Spleen (tissue), 7 donors: ENCODE data around the gene MESP2.

Source experiments
- POLR2A ChIP-seq, 3 donors: fragments of 450-650 bp; IDR thresholded peaks; one replicate each; pipeline ENCODE4 v1.5.1; 2017; ENCODE audit warnings: antibody characterized with exemption in 3 of 3, mild to moderate bottlenecking in 1 of 3
- POLR2AphosphoS5 ChIP-seq, 3 donors: sonication (generic); formaldehyde crosslinking; IDR thresholded peaks; one replicate each; pipeline ENCODE4 v1.5.1; 2017; ENCODE audit warnings: antibody characterized with exemption in 3 of 3
- TF ChIP-seq, protein P1 (sequence below), 11 experiments: fragments of 200-600 bp in 7 of 11; fragments of 450-650 bp in 4 of 11; sonication (generic) in 4 of 11; IDR thresholded peaks in 8 of 11; conservative IDR thresholded peaks in 3 of 11; 1 replicate in 7 of 11; 2 replicates in 4 of 11; pipeline versions ENCODE4 v1.4.0 to v1.8.0; 2016 to 2021; ENCODE audit warnings: antibody characterized with exemption in 11 of 11, inconsistent platforms in 4 of 11, mild to moderate bottlenecking in 1 of 11
- donor health status: DM: no; HTN: no; CAD: no; lungs with moderate emphysema.
- donor health status: DM: no; HTN: no; CAD: no.
- donor health status: DM: no; HTN: no; CAD: no.

DNA sequence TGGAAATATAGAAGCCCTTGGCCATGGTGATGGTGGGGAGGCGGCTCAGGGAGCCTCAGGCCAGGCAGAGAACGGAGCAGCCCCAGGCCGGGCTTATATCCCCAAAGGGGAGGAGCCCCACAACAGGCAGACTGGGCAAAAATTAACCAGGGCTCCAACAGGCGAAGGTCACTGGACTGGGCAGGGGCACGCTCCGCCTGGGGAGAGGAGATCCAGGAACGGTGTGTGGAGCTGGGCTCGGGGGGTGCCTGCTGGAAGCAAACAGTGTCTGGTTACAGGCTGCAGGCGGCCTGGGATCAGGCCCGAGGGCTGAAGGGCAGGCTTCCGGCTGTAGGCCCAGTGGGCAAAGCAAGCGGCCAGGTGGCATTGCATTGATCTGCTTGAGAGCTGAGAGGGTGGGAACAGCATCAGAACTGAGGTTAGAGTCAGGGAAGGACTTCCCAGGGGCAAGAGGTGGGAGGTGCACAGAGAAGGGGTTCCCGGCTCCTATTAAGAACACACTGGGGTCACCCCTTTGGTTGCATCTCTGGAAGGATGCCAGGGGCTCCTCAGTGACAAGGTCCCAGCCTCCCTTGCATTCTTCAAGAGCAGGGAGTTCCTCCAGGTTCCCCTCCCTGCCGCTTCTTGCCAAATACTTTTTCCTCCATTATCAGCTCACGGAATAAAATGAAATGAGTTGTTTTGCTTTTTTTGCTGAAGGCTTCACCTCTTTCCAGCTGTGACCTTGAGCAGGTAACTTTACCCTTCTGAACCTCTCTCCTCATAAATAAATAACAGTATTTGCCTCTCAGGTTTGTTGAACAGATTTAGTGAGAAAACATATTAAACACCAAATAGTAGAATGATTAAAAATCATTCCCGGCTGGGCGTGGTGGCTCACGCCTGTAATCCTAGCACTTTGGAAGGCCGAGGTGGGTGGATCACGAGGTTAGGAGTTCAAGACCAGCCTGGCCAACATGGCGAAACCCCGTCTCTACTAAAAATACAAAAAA is 30.7 kb downstream of the MESP2 start:
- TF ChIP-seq POLR2AphosphoS5 (IDR thresholded peaks at IDR 0.05) (no peak), POLR2A (IDR thresholded peaks at IDR 0.05) (no peak)
- TF ChIP-seq, protein P1, sequence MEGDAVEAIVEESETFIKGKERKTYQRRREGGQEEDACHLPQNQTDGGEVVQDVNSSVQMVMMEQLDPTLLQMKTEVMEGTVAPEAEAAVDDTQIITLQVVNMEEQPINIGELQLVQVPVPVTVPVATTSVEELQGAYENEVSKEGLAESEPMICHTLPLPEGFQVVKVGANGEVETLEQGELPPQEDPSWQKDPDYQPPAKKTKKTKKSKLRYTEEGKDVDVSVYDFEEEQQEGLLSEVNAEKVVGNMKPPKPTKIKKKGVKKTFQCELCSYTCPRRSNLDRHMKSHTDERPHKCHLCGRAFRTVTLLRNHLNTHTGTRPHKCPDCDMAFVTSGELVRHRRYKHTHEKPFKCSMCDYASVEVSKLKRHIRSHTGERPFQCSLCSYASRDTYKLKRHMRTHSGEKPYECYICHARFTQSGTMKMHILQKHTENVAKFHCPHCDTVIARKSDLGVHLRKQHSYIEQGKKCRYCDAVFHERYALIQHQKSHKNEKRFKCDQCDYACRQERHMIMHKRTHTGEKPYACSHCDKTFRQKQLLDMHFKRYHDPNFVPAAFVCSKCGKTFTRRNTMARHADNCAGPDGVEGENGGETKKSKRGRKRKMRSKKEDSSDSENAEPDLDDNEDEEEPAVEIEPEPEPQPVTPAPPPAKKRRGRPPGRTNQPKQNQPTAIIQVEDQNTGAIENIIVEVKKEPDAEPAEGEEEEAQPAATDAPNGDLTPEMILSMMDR (IDR thresholded peaks at IDR 0.05 in 8 of 11, conservative IDR thresholded peaks at IDR 0.05 in 3 of 11): no peak
